ENCODE measurements around the gene KLRF1. TPM values are rescaled to one million over a fixed set of nuclear protein-coding genes. Genes with fewer than 3 reads are reported as not detected.
A peak's percentile ranks its signal among the peaks of the same experiment; 100 is the strongest.

Gene KLRF1
- polyA plus RNA-seq, 1 of the 3 experiments (the other 2 are of a cell fraction) = not detected

GRCh38 chr12:9813821-9814798, 13.2 kb upstream of the KLRF1 start:
- TF ChIP-seq NRF1 (IDR thresholded peaks at IDR 0.05; ENCODE audit: low read depth, low read length) = no peak
- no peak for TF ChIP-seq YY1 (IDR thresholded peaks at IDR 0.05; ENCODE audit: low read depth)
- TF ChIP-seq TAF1 (IDR thresholded peaks at IDR 0.05; ENCODE audit: borderline replicate concordance, low read depth, low read length) = no peak
- no peak for TF ChIP-seq IRF3 (IDR thresholded peaks at IDR 0.05; ENCODE audit: low read depth, low read length)
- TF ChIP-seq JUND (IDR thresholded peaks at IDR 0.05) = no peak
- no peak for TF ChIP-seq SIN3A (IDR thresholded peaks at IDR 0.05; ENCODE audit: borderline replicate concordance, low read depth, low read length)
- TF ChIP-seq TEAD4 (IDR thresholded peaks at IDR 0.05; ENCODE audit: borderline replicate concordance, insufficient read depth) = no peak
- TF ChIP-seq RAD21 (IDR thresholded peaks at IDR 0.05; ENCODE audit: low read length) = peak; percentile 50
- TF ChIP-seq FOXJ3 (CRISPR knock-in tag; IDR thresholded peaks at IDR 0.05) = no peak
- no peak for TF ChIP-seq CHD2 (IDR thresholded peaks at IDR 0.05; ENCODE audit: low read length, partially characterized antibody)
- no peak for TF ChIP-seq TCF12 (IDR thresholded peaks at IDR 0.05)
- TF ChIP-seq CTCF (IDR thresholded peaks at IDR 0.05) = peak; percentile 55
- peak; percentile 22; the same call in 1 of the 2 replicates for TF ChIP-seq SMC3 (IDR thresholded peaks at IDR 0.05; ENCODE audit: low read depth, low read length)
- DNase-seq = peak; percentile 55
- Histone ChIP-seq H3K4me2 (peak overlapping the region; percentile 19; the same call in 1 of the 2 replicates), H3K36me3 (replicated peaks in 1 of 2; ENCODE audit: control insufficient read depth in 1 of 2, insufficient read depth in 2 of 2, low read length in 1 of 2) (no peaks in the 10 kb centered on the region), H3K27ac (ENCODE audit: low read depth in 2 of 2, low read length in 1 of 2) (no peak overlapping the region), H3K9ac (no peak overlapping the region), H3K79me2 (ENCODE audit: insufficient read depth) (no peaks in the 10 kb centered on the region), H3K9me3 (no peaks in the 10 kb centered on the region), H3K9me2 (no peaks in the 10 kb centered on the region), H3K4me1 (ENCODE audit: control insufficient read depth in 1 of 2, insufficient read depth in 2 of 2, low read depth in 1 of 2, low read length in 1 of 2) (no peaks in the 10 kb centered on the region), H4K20me1 (ENCODE audit: insufficient read depth) (no peaks in the 10 kb centered on the region), H3K4me3 (ENCODE audit: low read depth in 2 of 2, low read length in 1 of 2) (no peak overlapping the region), H3F3A (replicated peaks; ENCODE audit: insufficient read depth) (no peaks in the 10 kb centered on the region), H3K27me3 (ENCODE audit: insufficient read depth) (peaks cover 33% of the 10 kb centered on the region; the same call in 1 of the 2 replicates), H2AFZ (ENCODE audit: low read depth) (no peak overlapping the region)
- ChIA-PET CTCF (interaction anchor here (0.6 to 0.7 kb wide), 3 partner anchors 20 to 1801 kb away, joined by 3 read pairs; no protein-coding TSS in a partner anchor), POLR2A (no interaction called here)
- WGBS (ENCODE audit: low lambda C conversion rate) = 11% methylated on average over 16 of the region's 32 CpGs
